HFFc6 (cell line): Measurements from ENCODE around the gene HARS2. TPM values are rescaled to one million over a fixed set of nuclear protein-coding genes. Genes with fewer than 3 reads are reported as not detected.
"Not testable (repeated sequence)": the region's sequence is repeated elsewhere in the genome, so short reads cannot be mapped to it uniquely, and the experiment has no call there.

Experiments
- DNase-seq: peaks from one replicate; pipeline ENCODE4 v3.0.0-alpha.2; 2018
- H3K27ac Mint-ChIP-seq: 2 replicates; pipeline ENCODE4 v1.8.0; 2020; ENCODE audit warnings: mild to moderate bottlenecking, mixed read lengths
- H3K27me3 Mint-ChIP-seq: 2 replicates; pipeline ENCODE4 v1.8.0; 2021; ENCODE audit warnings: mild to moderate bottlenecking, moderate library complexity, mixed read lengths; ENCODE audit not compliant: insufficient read depth
- H3K36me3 Mint-ChIP-seq: 2 replicates; pipeline ENCODE4 v1.8.0; 2021; ENCODE audit warnings: low read depth, mixed read lengths
- H3K4me1 Mint-ChIP-seq: 2 replicates; pipeline ENCODE4 v1.8.0; 2020; ENCODE audit warnings: low read depth, mixed read lengths
- H3K4me3 Mint-ChIP-seq: 2 replicates; pipeline ENCODE4 v1.8.0; 2020; ENCODE audit warnings: mild to moderate bottlenecking, moderate library complexity, mixed read lengths
- H3K9me3 Mint-ChIP-seq: 2 replicates; pipeline ENCODE4 v1.8.0; 2020; ENCODE audit warnings: mild to moderate bottlenecking, mixed read lengths
- CTCF ChIP-seq: fragments of 200-600 bp; sonication (generic); IDR thresholded peaks from 2 replicates; pipeline ENCODE4 v1.5.0; 2021; ENCODE audit warnings: antibody characterized with exemption, mild to moderate bottlenecking
- total RNA-seq, 6 experiments: library from RNA; stranded (reverse); fragmentation: NEBNext Ultra II Directional; extraction: Animal tissue kit (Norgen Biotek cat#: 25700); gene quantifications; 2 replicates in 1 of 6; 3 replicates in 5 of 6; pipeline ENCODE4 v1.2.3, GENCODE V29; 2021

HARS2 gene
- total RNA-seq, 6 experiments from 2014 or later = 22.1 to 23.5 (median 22.9) TPM

- Mint-ChIP-seq H3K4me3 (peak overlapping the region; percentile 85), H3K9me3 (no peaks in the 10 kb centered on the region), H3K27ac (peak overlapping the region; percentile 78), H3K4me1 (peaks cover 33% of the 10 kb centered on the region), H3K36me3 (no peaks in the 10 kb centered on the region), H3K27me3 (peaks cover 5% of the 10 kb centered on the region; the same call in 1 of the 2 replicates)
- no peak for DNase-seq
- no peak for TF ChIP-seq CTCF
Observed at GRCh38 chr5:140718266-140718592, 27.0 kb downstream of the HARS2 start.

- DNase-seq, H3K27me3 Mint-ChIP-seq, H3K9me3 Mint-ChIP-seq, H3K4me3 Mint-ChIP-seq, H3K27ac Mint-ChIP-seq, H3K36me3 Mint-ChIP-seq: not testable (repeated sequence)
- peaks cover 35% of the 10 kb centered on the region for H3K4me1 Mint-ChIP-seq
Observed at GRCh38 chr5:140720738-140721137, 29.5 kb downstream of the HARS2 start.

GRCh38 chr5:140721395-140721794 lies 30.1 kb downstream of the HARS2 start:
- DNase-seq, H3K27me3 Mint-ChIP-seq, H3K36me3 Mint-ChIP-seq, H3K4me3 Mint-ChIP-seq, H3K9me3 Mint-ChIP-seq, H3K27ac Mint-ChIP-seq: not testable (repeated sequence)
- H3K4me1 Mint-ChIP-seq = peaks cover 38% of the 10 kb centered on the region

- Mint-ChIP-seq H3K4me3 (peak overlapping the region; percentile 90), H3K27ac (peak overlapping the region; percentile 75), H3K27me3 (peaks cover 11% of the 10 kb centered on the region), H3K9me3 (no peaks in the 10 kb centered on the region), H3K36me3 (no peaks in the 10 kb centered on the region), H3K4me1 (peaks cover 11% of the 10 kb centered on the region)
- peak; percentile 97 for DNase-seq
- no peak for TF ChIP-seq CTCF
Observed at GRCh38 chr5:140725799-140726471, 34.7 kb downstream of the HARS2 start.

- no peaks in the 10 kb centered on the region for H3K36me3 Mint-ChIP-seq
- no peak overlapping the region for H3K4me3 Mint-ChIP-seq
- no peak for TF ChIP-seq CTCF
- H3K27ac Mint-ChIP-seq = no peak overlapping the region
- peaks cover 9% of the 10 kb centered on the region for H3K27me3 Mint-ChIP-seq
- no peaks in the 10 kb centered on the region for H3K4me1 Mint-ChIP-seq
- no peaks in the 10 kb centered on the region for H3K9me3 Mint-ChIP-seq
- DNase-seq = no peak
Observed at GRCh38 chr5:140733098-140733497, 41.8 kb downstream of the HARS2 start.

GRCh38 chr5:140734354-140734753 lies 43.1 kb downstream of the HARS2 start:
- peaks cover 4% of the 10 kb centered on the region for H3K27me3 Mint-ChIP-seq
- no peaks in the 10 kb centered on the region for H3K9me3 Mint-ChIP-seq
- no peaks in the 10 kb centered on the region for H3K4me1 Mint-ChIP-seq
- no peaks in the 10 kb centered on the region for H3K36me3 Mint-ChIP-seq
- TF ChIP-seq CTCF = peak; percentile 38
- DNase-seq = no peak
- no peak overlapping the region for H3K27ac Mint-ChIP-seq
- H3K4me3 Mint-ChIP-seq = no peak overlapping the region
